HG03064 (cell line): ENCODE measurements around the gene PALB2.
A peak's percentile ranks its signal among the peaks of the same experiment; 100 is the strongest.

Experiments
- ATAC-seq: cut with Tn5 transposase; IDR thresholded peaks from one replicate; pipeline ENCODE4 v1.9.1; 2021; ENCODE audit warnings: low read depth; ENCODE audit not compliant: unreplicated experiment

PALB2 gene

GRCh38 chr16:23640931-23641765 is at the start of gene PALB2, which contains the start of gene DCTN5:
TSS of gene PALB2 (minus strand) at chr16:23641310. CDS start at chr16:23641157, 153 bp downstream.
TSS of gene DCTN5 (plus strand) at chr16:23641466. CDS start at chr16:23641543, 77 bp downstream.
- peak; percentile 90 for ATAC-seq

- no peak for ATAC-seq
Observed at GRCh38 chr16:23689442-23690187, 48.5 kb upstream of the PALB2 start.

GRCh38 chr16:23687034-23687808 is 46.1 kb upstream of the PALB2 start:
- no peak for ATAC-seq

- no peak for ATAC-seq
Observed at GRCh38 chr16:23683487-23683886, 42.4 kb upstream of the PALB2 start.

- ATAC-seq, result no peak
Observed at GRCh38 chr16:23682181-23682580, 41.1 kb upstream of the PALB2 start.

- ATAC-seq, result no peak
Observed at GRCh38 chr16:23679986-23680336, 38.9 kb upstream of the PALB2 start.

- no peak for ATAC-seq
Observed at GRCh38 chr16:23679274-23679985, 38.3 kb upstream of the PALB2 start.

- ATAC-seq, result peak; percentile 77
Observed at GRCh38 chr16:23678430-23679273, 37.5 kb upstream of the PALB2 start, which contains the start of gene PLK1. TSS of gene PLK1 (plus strand) at chr16:23678889. CDS start at chr16:23678933, 44 bp downstream.

GRCh38 chr16:23676924-23677480 is 35.9 kb upstream of the PALB2 start:
- ATAC-seq, result no peak

- no peak for ATAC-seq
Observed at GRCh38 chr16:23673971-23674614, 33.0 kb upstream of the PALB2 start.

- peak; percentile 86 for ATAC-seq
Observed at GRCh38 chr16:23670137-23670776, 29.1 kb upstream of the PALB2 start.

GRCh38 chr16:23668873-23669272 is 27.8 kb upstream of the PALB2 start:
- ATAC-seq, result no peak

- ATAC-seq, result no peak
Observed at GRCh38 chr16:23668225-23668624, 27.1 kb upstream of the PALB2 start.

GRCh38 chr16:23667355-23667659 is 26.2 kb upstream of the PALB2 start:
- no peak for ATAC-seq

GRCh38 chr16:23666571-23667354 is 25.7 kb upstream of the PALB2 start:
- no peak for ATAC-seq

GRCh38 chr16:23663918-23664317 is 22.8 kb upstream of the PALB2 start:
- ATAC-seq, result no peak

GRCh38 chr16:23651943-23652468 is 10.9 kb upstream of the PALB2 start:
- ATAC-seq, result no peak
